Activated CD4-positive, alpha-beta T cell treated with anti-CD3 and anti-CD28 coated beads, Interleukin-2, amount 10 ng/mL, durations not matched to agents 7 days and 5 days (primary cell): ENCODE measurements around the gene LZTFL1. TPM values are rescaled to one million over a fixed set of nuclear protein-coding genes. Genes with fewer than 3 reads are reported as not detected.

ENCODE experiments used
- CTCF ChIA-PET: fragments of 350-600 bp; sonication (Branson Sonifier 250); formaldehyde crosslinking; loops from one replicate; lab custom pipeline; 2021; ENCODE audit warnings: antibody characterized with exemption; lab: Charles Lee
- POLR2A ChIA-PET: fragments of 350-600 bp; sonication (Branson Sonifier 250); formaldehyde crosslinking; loops from one replicate; lab custom pipeline; 2021; ENCODE audit warnings: antibody characterized with exemption; lab: Charles Lee
- DNase-seq: peaks from one replicate; pipeline ENCODE4 v3.0.0-alpha.2; 2020
- H3K27ac Mint-ChIP-seq: one replicate; pipeline ENCODE4 v1.8.0; 2021; ENCODE audit warnings: mild to moderate bottlenecking, moderate library complexity, mixed read lengths
- H3K27me3 Mint-ChIP-seq: one replicate; pipeline ENCODE4 v1.8.0; 2021; ENCODE audit warnings: mixed read lengths
- H3K36me3 Mint-ChIP-seq: one replicate; pipeline ENCODE4 v1.8.0; 2021; ENCODE audit warnings: low read depth, mixed read lengths
- H3K4me1 Mint-ChIP-seq: one replicate; pipeline ENCODE4 v1.8.0; 2021; ENCODE audit warnings: mixed read lengths
- H3K4me3 Mint-ChIP-seq: one replicate; pipeline ENCODE4 v1.8.0; 2021; ENCODE audit warnings: mild to moderate bottlenecking, moderate library complexity, mixed read lengths
- H3K9me3 Mint-ChIP-seq: one replicate; pipeline ENCODE4 v1.8.0; 2021; ENCODE audit warnings: mixed read lengths
- total RNA-seq, 2 experiments: library from RNA; stranded (reverse); gene quantifications; one replicate each; pipeline ENCODE4 v1.2.3, GENCODE V29; 2021

Gene LZTFL1
- total RNA-seq, 2 experiments from 2014 or later, result 6.3 to 7.7 TPM

GRCh38 chr3:45874677-45875346, 32.9 kb upstream of the LZTFL1 start:
- ChIA-PET CTCF (interaction anchor here (1.0 to 2.3 kb wide), 3 partner anchors 10 to 12 kb away, joined by 4 to 8 read pairs (median 5); partner anchors contain the start of gene CCR9), POLR2A (no interaction called here)
- Mint-ChIP-seq H3K27ac (no peak overlapping the region), H3K4me3 (no peak overlapping the region), H3K36me3 (peaks cover 2% of the 10 kb centered on the region), H3K9me3 (peaks cover 8% of the 10 kb centered on the region), H3K4me1 (peaks cover 12% of the 10 kb centered on the region), H3K27me3 (peaks cover 72% of the 10 kb centered on the region)
- DNase-seq, result no peak

GRCh38 chr3:45873638-45874037, 31.7 kb upstream of the LZTFL1 start:
- ChIA-PET CTCF (interaction anchor here (0.8 to 1.1 kb wide), 2 partner anchors 9 to 35 kb away, joined by 3 to 5 read pairs; no protein-coding TSS in a partner anchor), POLR2A (no interaction called here)
- Mint-ChIP-seq H3K4me1 (peaks cover 23% of the 10 kb centered on the region), H3K27ac (no peak overlapping the region), H3K9me3 (peaks cover 8% of the 10 kb centered on the region), H3K4me3 (no peak overlapping the region), H3K36me3 (peaks cover 2% of the 10 kb centered on the region), H3K27me3 (peaks cover 74% of the 10 kb centered on the region)
- DNase-seq, result no peak

- POLR2A ChIA-PET, result no interaction called here
- Mint-ChIP-seq H3K9me3 (peaks cover 8% of the 10 kb centered on the region), H3K27ac (no peak overlapping the region), H3K36me3 (peaks cover 2% of the 10 kb centered on the region), H3K27me3 (peaks cover 77% of the 10 kb centered on the region), H3K4me3 (no peak overlapping the region), H3K4me1 (peaks cover 23% of the 10 kb centered on the region)
- CTCF ChIA-PET, result interaction anchor here (0.8 to 1.1 kb wide), 2 partner anchors 8 to 34 kb away, joined by 3 to 5 read pairs; no protein-coding TSS in a partner anchor
- DNase-seq, result no peak
Observed at GRCh38 chr3:45873036-45873435, 31.1 kb upstream of the LZTFL1 start.

- Mint-ChIP-seq H3K36me3 (peaks cover 2% of the 10 kb centered on the region), H3K4me1 (peaks cover 23% of the 10 kb centered on the region), H3K4me3 (no peak overlapping the region), H3K27ac (no peak overlapping the region), H3K9me3 (peaks cover 8% of the 10 kb centered on the region), H3K27me3 (peaks cover 79% of the 10 kb centered on the region)
- DNase-seq, result no peak
- POLR2A ChIA-PET, result no interaction called here
- CTCF ChIA-PET, result no interaction called here
Observed at GRCh38 chr3:45872569-45872968, 30.6 kb upstream of the LZTFL1 start.

GRCh38 chr3:45871780-45872179, 29.9 kb upstream of the LZTFL1 start:
- peaks cover 23% of the 10 kb centered on the region for H3K4me1 Mint-ChIP-seq
- peaks cover 84% of the 10 kb centered on the region for H3K27me3 Mint-ChIP-seq

GRCh38 chr3:45870099-45870498, 28.2 kb upstream of the LZTFL1 start:
- Mint-ChIP-seq H3K9me3 (peaks cover 8% of the 10 kb centered on the region), H3K36me3 (peaks cover 2% of the 10 kb centered on the region), H3K4me3 (no peak overlapping the region), H3K27ac (peak overlapping the region; percentile 2), H3K4me1 (peaks cover 29% of the 10 kb centered on the region), H3K27me3 (peaks cover 87% of the 10 kb centered on the region)
- CTCF ChIA-PET, result interaction anchor here (0.7 kb wide), 1 partner anchor 206 kb away, joined by 3 read pairs; no protein-coding TSS in a partner anchor
- POLR2A ChIA-PET, result no interaction called here
- DNase-seq, result peak; percentile 78

More at GRCh38 chr3:45871780-45872179, 29.9 kb upstream of the LZTFL1 start:
- Mint-ChIP-seq H3K36me3 (peaks cover 2% of the 10 kb centered on the region), H3K4me3 (no peak overlapping the region), H3K9me3 (peaks cover 8% of the 10 kb centered on the region), H3K27ac (no peak overlapping the region)
- ChIA-PET CTCF (no interaction called here), POLR2A (no interaction called here)
- DNase-seq, result no peak

- peaks cover 2% of the 10 kb centered on the region for H3K36me3 Mint-ChIP-seq
- H3K9me3 Mint-ChIP-seq, result peaks cover 8% of the 10 kb centered on the region
- H3K4me1 Mint-ChIP-seq, result peaks cover 33% of the 10 kb centered on the region
- DNase-seq, result no peak
- ChIA-PET POLR2A (no interaction called here), CTCF (interaction anchor here (0.7 kb wide), 1 partner anchor 207 kb away, joined by 3 read pairs; no protein-coding TSS in a partner anchor)
- no peak overlapping the region for H3K27ac Mint-ChIP-seq
- H3K4me3 Mint-ChIP-seq, result no peak overlapping the region
- peaks cover 88% of the 10 kb centered on the region for H3K27me3 Mint-ChIP-seq
Observed at GRCh38 chr3:45869638-45870037, 27.7 kb upstream of the LZTFL1 start.

- no peak for DNase-seq
- peaks cover 35% of the 10 kb centered on the region for H3K4me1 Mint-ChIP-seq
- H3K9me3 Mint-ChIP-seq, result peaks cover 8% of the 10 kb centered on the region
- H3K27me3 Mint-ChIP-seq, result peaks cover 84% of the 10 kb centered on the region
- peaks cover 2% of the 10 kb centered on the region for H3K36me3 Mint-ChIP-seq
- ChIA-PET POLR2A (no interaction called here), CTCF (interaction anchor here (0.6 to 1.1 kb wide), 3 partner anchors 210 to 689 kb away, joined by 3 to 4 read pairs (median 3); no protein-coding TSS in a partner anchor)
- no peak overlapping the region for H3K4me3 Mint-ChIP-seq
- H3K27ac Mint-ChIP-seq, result no peak overlapping the region
Observed at GRCh38 chr3:45868650-45869049, 26.7 kb upstream of the LZTFL1 start.

- CTCF ChIA-PET, result interaction anchor here (0.6 to 1.1 kb wide), 3 partner anchors 211 to 688 kb away, joined by 3 to 4 read pairs (median 3); no protein-coding TSS in a partner anchor
- Mint-ChIP-seq H3K27ac (no peak overlapping the region), H3K36me3 (peaks cover 6% of the 10 kb centered on the region), H3K4me1 (peaks cover 37% of the 10 kb centered on the region), H3K27me3 (peaks cover 86% of the 10 kb centered on the region), H3K4me3 (no peak overlapping the region), H3K9me3 (peaks cover 12% of the 10 kb centered on the region)
- no peak for DNase-seq
- POLR2A ChIA-PET, result no interaction called here
Observed at GRCh38 chr3:45868213-45868612, 26.3 kb upstream of the LZTFL1 start.

- no peak overlapping the region for H3K27ac Mint-ChIP-seq
- POLR2A ChIA-PET, result no interaction called here
- no peak overlapping the region for H3K4me3 Mint-ChIP-seq
- H3K36me3 Mint-ChIP-seq, result peaks cover 10% of the 10 kb centered on the region
- H3K4me1 Mint-ChIP-seq, result peaks cover 45% of the 10 kb centered on the region
- peaks cover 86% of the 10 kb centered on the region for H3K27me3 Mint-ChIP-seq
- CTCF ChIA-PET, result interaction anchor here (1.0 to 1.2 kb wide), 5 partner anchors 8 to 213 kb away, joined by 3 to 6 read pairs (median 4); no protein-coding TSS in a partner anchor
- H3K9me3 Mint-ChIP-seq, result peaks cover 9% of the 10 kb centered on the region
- DNase-seq, result no peak
Observed at GRCh38 chr3:45865563-45865962, 23.6 kb upstream of the LZTFL1 start.

GRCh38 chr3:45864760-45865519, 23.0 kb upstream of the LZTFL1 start:
- Mint-ChIP-seq H3K36me3 (peaks cover 10% of the 10 kb centered on the region), H3K27ac (no peak overlapping the region), H3K4me1 (peaks cover 40% of the 10 kb centered on the region), H3K9me3 (peaks cover 9% of the 10 kb centered on the region), H3K4me3 (no peak overlapping the region), H3K27me3 (peaks cover 84% of the 10 kb centered on the region)
- DNase-seq, result peak; percentile 14
- ChIA-PET CTCF (interaction anchor here (0.8 to 1.2 kb wide), 6 partner anchors 9 to 214 kb away, joined by 3 to 6 read pairs (median 4); no protein-coding TSS in a partner anchor), POLR2A (no interaction called here)

- H3K4me1 Mint-ChIP-seq, result peaks cover 32% of the 10 kb centered on the region
- H3K36me3 Mint-ChIP-seq, result peaks cover 12% of the 10 kb centered on the region
- H3K27me3 Mint-ChIP-seq, result peaks cover 78% of the 10 kb centered on the region
Observed at GRCh38 chr3:45861043-45861719, 19.3 kb upstream of the LZTFL1 start.

More at GRCh38 chr3:45861043-45861719, 19.3 kb upstream of the LZTFL1 start:
- H3K9me3 Mint-ChIP-seq, result peaks cover 13% of the 10 kb centered on the region
- POLR2A ChIA-PET, result no interaction called here
- no peak overlapping the region for H3K27ac Mint-ChIP-seq
- CTCF ChIA-PET, result interaction anchor here (0.6 to 1.2 kb wide), 3 partner anchors 68 to 631 kb away, joined by 3 to 6 read pairs (median 5); no protein-coding TSS in a partner anchor
- no peak for DNase-seq
- no peak overlapping the region for H3K4me3 Mint-ChIP-seq
